CD4-positive, alpha-beta T cell treated with Interleukin-4 for 4 hours (primary cell): ENCODE data around the gene CFL1.
A peak's percentile ranks its signal among the peaks of the same experiment; 100 is the strongest.

Experiments
- DNase-seq: peaks from one replicate; pipeline ENCODE4 v3.0.0-alpha.2; 2020

Gene CFL1

GRCh38 chr11:65869643-65870306 lies 11.8 kb upstream of the CFL1 start:
- no peak for DNase-seq

DNA sequence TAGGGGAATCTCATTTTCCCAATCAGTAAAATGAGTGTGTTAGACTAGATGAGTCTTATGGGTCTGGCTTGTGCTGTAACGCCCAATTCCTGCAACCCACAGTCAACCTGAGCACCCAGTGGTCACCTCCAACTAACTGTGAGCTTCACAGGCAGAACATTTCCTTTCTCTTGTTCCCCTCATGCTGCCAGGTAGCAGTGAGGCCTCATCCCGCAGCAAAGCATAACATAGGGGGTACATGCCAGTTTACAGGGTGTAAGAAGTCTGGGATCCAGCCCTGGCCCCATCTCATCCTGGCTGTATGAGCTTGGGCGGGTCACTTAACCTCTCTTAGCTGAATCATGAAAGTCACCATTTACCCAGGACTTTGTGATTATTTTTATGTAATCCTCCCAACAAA lies 10.9 kb upstream of the CFL1 start:
- DNase-seq, result no peak

DNA sequence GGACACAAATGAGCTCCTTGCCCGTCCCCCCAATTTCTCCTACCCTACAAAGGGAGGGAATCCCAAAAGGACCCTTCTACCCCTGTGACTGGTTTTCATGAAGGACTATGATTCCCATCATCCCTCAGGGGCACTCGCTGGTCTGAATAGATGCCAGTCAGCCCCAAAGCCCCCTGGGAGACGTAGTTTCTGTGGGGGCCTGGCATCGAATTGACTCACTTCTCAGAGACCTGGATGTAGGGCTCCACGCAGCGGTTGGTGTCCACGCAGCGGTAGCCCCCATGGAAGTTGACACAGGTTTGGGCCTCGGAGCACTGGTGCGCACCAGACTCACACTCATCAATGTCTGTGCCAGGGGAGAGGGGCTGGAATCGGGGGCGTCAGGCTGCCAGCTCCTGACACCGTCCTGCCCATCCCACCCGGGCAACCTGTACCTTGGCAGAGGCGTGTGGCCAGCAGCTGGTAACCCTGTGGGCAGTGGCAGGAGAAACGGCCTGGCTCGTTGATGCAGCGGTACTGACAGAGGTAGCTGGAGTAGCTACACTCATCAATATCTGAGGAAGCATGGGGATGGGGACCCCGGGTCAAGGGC lies 10.2 kb upstream of the CFL1 start:
- DNase-seq, result peak; percentile 34

DNA sequence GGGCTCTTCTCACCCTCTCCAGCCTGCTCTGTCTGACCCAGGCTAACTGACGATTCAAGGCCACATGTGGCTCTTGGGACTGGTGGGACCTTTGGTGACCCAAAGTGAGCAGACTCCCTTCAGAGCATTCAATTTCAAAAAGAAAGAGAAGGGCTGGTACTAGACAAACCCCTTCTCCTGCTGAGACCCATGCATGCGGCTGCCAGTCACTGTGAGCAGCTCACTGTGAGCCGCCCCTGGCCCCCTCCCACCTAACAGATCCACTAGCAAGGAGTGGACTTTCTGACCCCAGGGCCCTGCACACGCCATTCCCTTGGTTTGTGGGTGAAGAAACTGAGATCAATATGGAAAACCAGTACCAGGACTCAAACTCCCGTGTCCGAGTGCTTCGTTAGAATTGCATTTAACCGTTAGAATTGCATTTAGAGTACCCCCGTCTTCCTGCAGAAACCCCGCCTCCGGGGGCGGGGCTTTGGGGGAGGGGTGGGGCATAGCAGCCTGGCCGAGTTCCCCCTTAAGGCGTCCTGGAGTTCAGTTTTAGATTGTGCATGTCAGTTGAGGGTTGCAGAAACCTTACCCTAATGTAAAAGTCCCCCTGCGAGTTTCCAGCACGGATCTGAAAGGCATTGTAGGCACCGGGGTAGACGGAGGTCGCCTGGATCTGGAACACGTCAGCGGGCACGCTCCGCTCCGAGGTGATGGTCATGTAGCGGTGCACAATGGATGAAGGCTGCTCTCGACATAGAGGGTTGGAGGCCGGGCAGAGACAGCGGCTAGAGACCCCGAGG lies 9.5 kb upstream of the CFL1 start:
- no peak for DNase-seq

GRCh38 chr11:65866509-65867283 lies 8.7 kb upstream of the CFL1 start:
- DNase-seq, result no peak

DNA sequence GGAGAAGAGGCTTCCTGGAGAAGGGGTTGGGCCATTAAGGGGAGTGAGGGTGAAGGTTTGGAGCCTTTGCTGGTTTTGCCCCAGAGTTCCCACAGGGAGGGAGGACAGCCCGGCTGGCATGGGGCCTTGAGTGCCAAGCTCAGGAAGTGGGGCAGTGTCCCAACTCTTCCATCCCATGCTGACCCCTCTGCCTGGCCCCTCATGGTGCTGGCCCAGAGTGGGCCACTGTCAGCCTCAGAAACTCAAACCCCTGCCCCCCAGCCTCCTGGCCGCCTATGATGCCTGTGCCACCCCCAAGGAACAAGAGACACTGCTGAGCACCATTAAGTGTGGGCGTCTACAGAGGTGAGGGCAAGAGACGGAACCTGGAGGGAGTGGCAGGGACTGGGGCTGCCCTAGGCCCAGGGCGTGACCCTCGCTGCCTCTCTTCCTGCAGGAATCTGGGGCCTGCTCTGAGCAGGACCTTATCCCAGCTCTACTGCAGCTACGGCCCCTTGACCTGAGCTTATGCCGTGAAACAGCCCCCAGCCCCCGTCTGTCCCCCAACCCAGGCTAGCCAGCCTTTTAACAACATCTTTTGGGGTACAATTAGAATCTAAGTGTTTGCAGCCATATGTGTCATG lies 7.7 kb upstream of the CFL1 start:
- no peak for DNase-seq

GRCh38 chr11:65864706-65865471 lies 6.9 kb upstream of the CFL1 start:
- no peak for DNase-seq

- DNase-seq, result no peak
Observed at GRCh38 chr11:65863889-65864705, 6.1 kb upstream of the CFL1 start.

DNA sequence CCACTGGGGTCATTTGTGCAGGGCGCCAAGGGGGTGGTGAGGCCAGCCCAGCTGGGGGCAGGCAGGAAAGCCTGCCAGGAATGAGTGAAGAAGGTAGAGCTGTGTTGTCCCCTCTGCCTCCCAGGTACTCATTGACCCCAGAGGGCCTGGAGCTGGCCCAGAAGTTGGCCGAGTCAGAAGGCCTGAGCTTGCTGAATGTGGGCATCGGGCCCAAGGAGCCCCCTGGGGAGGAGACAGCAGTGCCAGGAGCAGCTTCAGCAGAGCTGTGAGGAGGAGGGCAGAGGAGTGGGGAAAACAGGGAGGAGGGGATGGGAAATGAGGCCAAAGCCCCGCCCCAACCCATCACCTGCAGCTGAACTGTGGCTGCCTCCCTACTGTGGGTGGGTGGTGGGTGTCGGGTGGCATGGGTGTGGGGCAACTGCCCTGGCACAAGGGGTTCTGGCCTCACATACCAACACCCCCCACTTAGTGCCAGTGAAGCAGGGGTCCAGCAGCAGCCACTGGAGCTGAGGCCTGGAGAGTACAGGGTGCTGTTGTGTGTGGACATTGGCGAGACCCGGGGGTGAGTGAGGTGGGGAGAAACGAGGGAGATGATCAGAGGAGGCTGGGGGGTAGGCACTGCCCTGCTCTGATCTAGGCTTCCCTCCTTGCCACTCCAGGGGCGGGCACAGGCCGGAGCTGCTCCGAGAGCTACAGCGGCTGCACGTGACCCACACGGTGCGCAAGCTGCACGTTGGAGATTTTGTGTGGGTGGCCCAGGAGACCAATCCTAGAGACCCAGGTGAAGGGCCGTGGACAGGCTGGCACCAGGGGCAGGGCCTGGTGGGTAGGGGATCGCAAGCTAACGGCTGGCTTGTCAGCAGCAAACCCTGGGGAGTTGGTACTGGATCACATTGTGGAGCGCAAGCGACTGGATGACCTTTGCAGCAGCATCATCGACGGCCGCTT lies 5.2 kb upstream of the CFL1 start:
- no peak for DNase-seq

DNA sequence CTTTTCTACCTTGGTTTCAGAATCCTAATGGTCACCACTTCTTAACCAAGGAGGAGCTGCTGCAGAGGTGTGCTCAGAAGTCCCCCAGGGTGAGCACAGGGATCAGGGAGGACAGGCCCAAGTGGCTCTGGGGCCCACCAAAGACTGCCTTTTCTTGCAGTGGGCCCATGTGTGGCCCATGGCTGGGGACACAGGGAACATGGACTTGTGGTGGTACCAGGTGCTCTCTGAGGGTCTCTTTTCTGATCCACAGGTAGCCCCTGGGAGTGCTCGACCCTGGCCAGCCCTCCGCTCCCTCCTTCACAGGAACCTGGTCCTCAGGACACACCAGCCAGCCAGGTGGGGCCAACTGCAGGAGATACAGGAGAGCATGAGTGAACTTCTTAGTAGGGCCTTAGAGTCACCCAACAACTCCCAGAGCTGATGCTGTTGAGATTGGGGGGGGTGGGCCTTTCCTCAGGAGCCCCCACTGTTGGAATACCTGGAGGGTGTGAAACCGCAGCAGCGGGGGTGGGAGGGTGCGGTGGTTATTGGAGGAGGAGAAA lies 4.3 kb upstream of the CFL1 start:
- no peak for DNase-seq

GRCh38 chr11:65861533-65862183 lies 3.7 kb upstream of the CFL1 start:
- DNase-seq, result no peak

- no peak for DNase-seq
Observed at GRCh38 chr11:65861165-65861505, 3.2 kb upstream of the CFL1 start.

- peak; percentile 96 for DNase-seq
Observed at GRCh38 chr11:65860278-65861164, 2.5 kb upstream of the CFL1 start, which contains the start of gene MUS81. TSS of gene MUS81 (plus strand) at chr11:65860433. CDS start at chr11:65860754, 321 bp downstream.

DNA sequence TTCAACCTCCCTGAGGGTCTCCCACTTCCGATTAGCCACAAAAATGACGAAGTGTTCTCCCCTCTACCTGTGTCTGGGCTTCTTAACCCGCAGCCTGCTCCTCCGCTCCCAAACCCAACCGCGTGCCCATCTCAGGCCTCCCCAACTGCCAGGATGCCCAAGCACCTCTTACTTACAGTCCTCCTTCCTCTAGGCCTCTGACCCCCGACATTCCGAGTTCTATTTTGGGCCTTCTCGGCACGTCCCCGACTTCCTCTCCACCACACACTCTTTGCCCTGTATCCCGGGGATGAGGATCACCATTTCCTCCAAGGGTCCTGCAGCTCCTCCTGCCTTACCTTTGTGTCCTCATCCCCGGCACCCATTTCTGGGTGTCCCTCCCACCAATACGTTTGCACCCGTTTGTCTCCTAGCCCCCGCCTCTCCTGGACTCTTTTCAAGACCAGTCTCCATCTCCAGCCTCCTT lies 1.9 kb upstream of the CFL1 start:
- DNase-seq, result no peak

GRCh38 chr11:65859095-65859811 lies 1.3 kb upstream of the CFL1 start:
- DNase-seq, result peak; percentile 97

DNA sequence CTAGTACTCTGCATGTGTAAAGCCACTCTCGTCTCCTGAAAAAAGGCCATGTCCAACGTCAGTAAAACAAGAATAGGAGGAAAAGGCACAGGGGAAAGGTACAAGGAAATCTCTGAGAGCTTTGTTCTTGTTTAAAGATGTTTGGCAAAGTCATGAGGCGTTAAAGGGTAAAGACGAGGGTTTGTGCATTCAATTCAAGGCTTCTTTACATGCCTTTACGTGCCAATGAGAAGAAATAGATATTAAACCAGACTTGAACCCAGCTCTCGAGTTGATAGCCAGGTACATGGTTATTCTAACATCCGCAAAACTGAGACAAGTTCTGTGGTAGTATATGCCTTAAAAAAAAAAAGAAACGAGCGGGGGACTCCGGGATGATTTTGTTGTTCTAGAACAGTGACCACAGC lies 704 bp upstream of the CFL1 start:
- no peak for DNase-seq

DNA sequence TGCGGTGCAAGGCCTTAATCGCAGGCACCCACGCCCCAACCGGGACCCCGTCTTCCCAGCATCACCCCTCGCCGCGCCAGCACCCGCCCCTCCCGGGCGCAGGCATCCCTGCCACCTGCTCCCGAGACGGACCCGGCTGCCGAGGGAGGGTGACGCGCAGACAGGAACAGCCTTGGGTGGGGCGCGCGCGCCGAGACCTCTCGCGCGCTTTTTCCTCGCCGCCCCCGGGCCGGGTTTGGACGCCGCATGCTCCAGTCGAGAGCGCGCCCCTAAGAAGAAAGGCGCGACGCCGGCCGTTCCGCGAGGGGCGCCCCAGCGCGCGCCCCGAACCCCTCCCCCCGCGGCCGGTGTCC lies 504 bp downstream of the CFL1 start:
- peak; percentile 47 for DNase-seq
